GM19193 (cell line): ENCODE data around the gene SOX8.

Experiments
- POLR2A ChIP-seq: IDR thresholded peaks from 4 replicates; pipeline ENCODE4 v1.6.1; 2011; ENCODE audit not compliant: insufficient read depth, insufficient read length; ENCODE audit errors: extremely low read depth

SOX8 gene

DNA sequence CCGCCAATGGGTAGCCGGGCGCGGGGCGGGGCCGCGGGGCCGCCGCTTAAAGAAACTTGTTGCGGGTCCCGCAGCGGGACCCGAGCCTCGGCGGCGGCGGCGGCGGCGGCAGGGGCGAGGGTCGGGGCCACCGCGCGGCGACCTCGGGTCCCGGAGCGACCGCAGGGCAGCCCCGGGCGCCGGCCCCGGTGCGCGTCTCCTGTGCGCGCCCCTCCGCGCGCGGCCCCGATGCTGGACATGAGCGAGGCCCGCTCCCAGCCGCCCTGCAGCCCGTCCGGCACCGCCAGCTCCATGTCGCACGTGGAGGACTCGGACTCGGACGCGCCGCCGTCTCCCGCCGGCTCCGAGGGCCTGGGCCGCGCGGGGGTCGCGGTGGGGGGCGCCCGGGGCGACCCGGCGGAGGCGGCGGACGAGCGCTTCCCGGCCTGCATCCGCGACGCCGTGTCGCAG lies at the start of gene SOX8:
Gene SOX8 (plus strand): TSS at position 76 of the 450 bp plus-strand sequence. CDS start 153 bp downstream, at position 229.
- TF ChIP-seq POLR2A, result no peak

DNA sequence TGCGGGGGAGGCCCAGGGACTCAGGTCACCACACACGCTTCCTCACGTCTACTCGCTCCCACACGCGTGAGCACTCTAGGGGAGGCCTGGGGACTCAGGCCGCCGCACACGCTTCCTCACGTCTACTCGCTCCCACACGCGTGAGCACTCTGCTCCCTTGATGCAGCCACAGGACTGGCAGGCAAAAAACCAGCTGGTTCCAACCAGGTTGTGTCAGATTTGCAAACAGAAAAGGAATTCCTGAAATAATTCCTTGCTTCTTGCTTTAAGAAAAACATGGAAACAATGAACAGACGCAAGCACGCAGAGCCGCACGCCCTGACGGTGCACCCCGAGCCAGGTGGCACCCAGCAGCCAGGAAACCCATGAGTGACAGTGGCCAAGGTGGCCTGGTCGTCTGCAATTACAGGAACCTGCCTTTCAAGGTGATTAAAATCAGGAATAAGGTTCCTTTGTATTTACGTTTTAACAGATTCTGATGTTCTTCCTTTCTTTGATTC lies 48.7 kb upstream of the SOX8 start:
- no peak for TF ChIP-seq POLR2A

DNA sequence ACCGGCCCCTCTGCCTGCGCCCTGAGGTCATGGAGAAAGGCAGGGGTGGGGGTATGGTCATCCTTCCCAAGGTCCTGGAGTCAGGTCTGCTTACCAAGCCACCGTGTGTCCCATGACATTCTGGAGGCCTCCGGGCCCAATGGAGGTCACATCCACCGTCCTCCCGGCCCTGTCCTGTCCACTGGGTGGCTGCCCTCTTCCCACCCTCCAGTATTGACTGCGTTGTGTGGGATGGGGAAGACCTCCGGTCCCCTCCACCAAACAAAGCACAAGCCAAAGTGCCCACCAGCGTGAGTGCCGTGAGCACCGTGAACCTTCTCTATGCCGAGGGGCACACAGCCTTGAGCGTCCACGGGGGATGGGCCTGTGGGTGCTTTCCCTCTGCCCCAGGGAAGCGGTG lies 48.0 kb upstream of the SOX8 start:
- TF ChIP-seq POLR2A, result no peak

DNA sequence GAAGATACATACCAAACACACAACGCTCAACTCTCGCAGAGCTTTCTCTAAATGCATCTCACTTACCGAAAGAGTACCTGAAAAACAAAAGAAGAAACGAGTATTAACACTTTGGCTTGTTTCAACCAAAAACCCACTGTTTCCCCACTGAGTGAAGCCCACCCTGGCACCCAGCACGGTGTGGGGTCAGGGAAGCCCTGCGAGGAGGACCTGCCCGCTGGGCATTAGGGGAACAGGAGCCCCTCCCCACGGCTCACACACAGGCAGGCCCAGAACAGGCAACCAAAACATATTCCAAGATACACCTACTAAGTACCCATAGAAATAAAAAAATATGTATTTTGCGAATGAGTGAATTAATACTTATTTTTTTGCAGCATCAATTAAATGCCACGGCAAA lies 47.4 kb upstream of the SOX8 start:
- TF ChIP-seq POLR2A, result no peak

DNA sequence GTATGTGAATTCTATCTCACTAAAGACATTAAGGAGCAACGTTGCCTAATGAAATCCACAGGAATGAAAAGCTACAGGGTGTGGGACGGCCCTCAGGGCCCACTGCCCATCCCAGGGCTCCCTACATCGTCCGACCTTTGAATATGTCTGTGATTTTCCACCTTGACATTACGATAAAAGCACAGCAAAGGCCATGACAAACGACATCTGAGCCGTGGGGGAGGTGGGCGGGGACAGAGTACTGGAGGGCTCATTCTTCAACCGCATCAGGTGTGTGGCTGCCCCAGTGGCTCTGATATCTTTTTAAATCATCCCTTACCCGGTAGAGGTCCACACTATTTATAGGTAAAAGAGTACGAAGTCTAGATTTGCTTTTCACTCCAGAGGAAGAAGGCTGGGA lies 45.9 kb upstream of the SOX8 start:
- TF ChIP-seq POLR2A, result no peak

DNA sequence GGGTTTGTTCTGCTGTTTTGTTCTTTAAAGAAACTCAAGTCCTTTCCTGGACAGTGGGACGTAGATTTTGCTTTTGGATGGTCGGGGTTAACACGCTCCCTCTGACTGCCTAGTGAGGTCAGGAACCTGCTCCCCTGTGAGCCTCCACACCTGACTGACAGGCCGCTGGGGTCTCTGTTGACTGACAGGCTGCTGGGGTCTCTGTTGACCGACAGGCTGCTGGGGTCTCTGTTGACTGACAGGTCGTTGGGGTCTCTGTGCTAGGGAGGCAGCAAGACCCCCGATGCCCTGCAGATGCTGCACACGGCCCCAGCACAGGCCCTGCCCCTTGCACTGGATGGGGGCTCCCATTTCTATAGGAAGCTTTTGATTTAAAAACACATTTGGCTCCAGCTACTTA lies 44.3 kb upstream of the SOX8 start:
- TF ChIP-seq POLR2A, result no peak

DNA sequence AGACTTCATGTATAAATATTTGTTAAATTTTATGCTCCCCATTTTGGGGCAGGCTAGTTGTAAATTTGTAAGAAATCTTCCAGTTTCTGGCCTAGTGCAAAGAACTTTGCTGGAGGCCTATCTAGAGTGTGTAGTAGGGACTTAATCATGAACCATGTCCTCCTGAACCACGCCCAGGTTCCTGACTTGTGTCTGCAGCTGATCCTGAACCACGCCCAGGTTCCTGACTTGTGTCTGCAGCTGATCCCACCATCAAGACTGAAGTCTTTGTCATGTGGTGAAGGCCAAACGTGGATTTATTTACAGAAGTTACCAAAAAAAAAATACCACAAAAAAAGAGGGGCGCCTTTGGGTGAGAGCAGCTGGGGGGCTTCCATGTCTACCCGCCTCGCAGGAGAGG lies 43.8 kb upstream of the SOX8 start:
- no peak for TF ChIP-seq POLR2A

DNA sequence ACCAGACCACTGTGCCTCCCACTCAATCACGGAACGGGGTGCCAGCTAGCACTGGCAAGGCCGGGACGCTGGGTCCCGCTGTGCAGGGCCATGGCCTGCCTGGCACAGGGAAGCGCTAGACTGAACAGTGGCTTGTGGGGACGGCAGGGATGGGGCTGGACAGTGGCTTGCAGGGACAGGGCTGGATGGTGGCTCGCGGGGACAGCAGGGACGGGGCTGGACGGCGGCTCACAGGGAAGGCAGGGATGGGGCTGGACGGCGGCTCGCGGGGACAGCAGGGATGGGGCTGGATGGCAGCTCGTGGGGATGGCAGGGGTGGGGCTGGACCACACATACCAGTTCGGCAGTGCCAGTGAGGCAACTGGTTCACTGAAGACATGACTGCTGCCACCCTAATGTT lies 43.4 kb upstream of the SOX8 start:
- no peak for TF ChIP-seq POLR2A

DNA sequence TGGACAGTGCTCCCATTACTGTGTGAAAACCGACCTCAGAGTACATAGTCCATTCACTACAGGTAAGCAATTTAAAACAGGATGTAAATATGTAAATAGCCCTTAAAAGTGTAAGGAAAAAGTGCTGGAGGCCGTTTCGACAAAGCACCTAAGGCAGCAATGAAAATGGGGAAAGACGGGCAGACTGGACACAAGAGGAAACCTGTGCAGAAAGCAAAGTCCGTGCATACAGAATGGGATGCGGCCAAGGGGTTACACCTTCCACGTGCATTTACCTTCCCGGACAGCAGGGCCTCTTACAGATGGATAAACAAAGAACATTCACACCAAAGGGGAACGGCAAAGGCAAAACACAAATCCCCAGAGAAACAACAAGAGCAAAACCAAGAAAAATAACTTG lies 42.8 kb upstream of the SOX8 start:
- no peak for TF ChIP-seq POLR2A

DNA sequence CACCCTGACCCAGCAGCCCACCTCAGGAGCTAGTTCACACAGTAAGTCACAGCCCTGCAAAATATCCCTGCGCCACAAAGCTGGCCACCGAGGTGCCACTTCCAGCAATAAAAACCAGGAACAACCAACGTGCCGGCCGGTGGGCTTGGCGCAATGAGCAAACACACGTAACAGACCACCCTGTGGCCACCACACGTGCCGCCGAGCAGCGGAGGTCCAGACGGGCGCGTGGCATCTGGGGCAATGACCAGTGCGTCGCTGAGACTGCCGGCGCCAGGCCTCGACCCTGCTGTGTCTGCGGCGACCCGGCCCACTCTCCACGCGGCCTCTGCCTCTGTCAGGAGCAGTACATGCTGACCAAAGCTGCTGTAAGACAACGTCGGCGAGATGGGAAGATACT lies 42.3 kb upstream of the SOX8 start:
- no peak for TF ChIP-seq POLR2A

DNA sequence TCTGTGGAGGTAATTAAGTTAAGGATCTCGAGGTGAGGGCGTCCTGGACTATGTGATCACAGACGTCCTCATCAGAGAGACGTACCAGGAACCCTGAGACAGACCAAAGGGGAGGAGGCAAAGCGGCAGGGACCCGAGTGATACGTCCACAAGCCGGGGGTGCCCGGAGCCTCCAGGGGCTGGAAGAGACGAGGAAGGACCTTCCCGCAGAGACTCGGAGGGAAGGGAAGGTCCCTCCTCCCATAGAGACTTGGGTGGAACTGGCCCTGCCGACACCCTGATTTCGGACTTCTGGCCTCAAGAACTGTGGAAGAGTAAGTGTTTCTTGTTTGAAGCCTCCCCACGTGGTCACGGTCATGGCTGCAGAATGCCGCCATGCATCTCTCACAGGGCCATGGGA lies 41.6 kb upstream of the SOX8 start:
- TF ChIP-seq POLR2A, result no peak

DNA sequence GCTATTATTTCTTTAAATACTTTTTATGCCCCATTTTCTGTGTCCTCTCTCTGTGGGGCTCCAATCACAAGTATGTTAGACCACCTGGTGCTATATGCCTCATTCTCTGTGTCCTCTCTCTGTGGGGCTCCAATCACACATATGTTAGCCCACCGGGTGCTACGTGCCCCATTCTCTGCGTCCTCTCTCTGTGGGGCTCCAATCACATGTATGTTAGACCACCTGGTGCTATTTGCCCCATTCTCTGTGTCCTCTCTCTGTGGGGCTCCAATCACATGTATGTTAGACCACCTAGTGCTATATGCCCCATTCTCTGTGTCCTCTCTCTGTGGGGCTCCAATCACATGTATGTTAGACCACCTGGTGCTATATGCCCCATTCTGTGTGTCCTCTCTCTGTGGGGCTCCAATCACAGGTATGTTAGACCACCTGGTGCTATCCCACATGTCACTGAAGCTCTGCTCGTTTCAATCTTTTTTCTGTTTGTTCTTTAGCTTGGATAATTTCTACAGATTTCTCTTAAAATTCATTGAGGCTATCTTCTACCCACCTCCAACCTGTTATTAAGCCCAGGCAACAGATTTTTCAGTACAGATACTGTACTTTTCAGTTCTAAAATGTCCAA lies 39.0 kb upstream of the SOX8 start:
- no peak for TF ChIP-seq POLR2A

DNA sequence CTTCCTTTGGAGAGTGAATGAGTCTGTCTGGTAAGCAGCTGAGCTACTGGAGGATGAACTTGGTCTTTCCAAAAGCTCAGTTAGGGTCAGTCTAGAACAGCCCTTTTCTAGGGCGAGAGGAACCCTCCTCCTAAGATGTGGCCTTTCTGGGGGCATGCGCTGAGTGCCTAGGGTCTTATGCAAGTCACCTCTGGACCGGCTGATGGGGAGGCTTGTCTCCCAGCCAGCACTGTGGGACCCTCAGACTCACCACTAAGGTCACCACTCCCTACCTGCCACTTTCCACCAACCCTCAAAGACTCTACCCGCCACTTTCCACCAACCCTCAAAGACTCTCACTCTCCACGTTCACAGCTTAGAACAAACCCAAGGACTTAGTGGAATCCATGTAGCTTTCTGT lies 37.6 kb upstream of the SOX8 start:
- TF ChIP-seq POLR2A, result no peak

DNA sequence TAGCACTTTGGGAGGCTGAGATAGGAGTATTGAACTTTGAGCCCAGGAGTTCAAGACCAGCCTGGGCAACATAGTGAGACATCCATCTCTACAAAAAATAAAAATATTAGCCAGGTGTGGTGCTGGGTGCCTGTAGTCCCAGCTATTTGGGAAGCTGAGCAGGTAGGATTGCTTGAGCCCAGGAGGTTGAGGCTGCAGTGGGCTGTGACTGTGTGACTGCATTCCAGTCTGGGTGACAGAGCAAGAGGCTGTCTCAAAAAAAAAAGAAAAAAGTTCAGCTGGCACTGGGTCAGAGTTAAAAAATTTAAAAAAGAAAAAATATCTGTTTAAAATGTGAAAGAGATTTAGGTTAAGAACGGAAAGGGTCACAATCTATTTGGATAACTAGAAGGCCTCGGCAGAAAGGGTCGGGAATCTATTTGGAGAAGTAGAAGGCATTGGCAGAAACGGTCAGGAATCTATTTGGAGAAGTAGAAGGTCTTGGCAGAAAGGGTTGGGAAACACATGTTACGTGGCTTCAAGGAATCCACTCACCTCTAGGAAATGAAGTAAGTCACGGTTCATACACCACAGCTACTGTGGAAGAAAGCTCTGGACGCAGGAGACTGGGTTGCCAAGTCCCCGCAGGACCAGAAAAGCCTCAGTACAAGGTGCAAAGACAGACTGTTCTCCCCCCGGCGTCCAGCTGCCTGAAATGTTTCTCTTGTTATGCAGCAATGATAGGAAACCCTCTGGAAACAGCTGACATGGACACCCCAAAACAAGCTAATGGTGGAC lies 36.1 kb upstream of the SOX8 start:
- TF ChIP-seq POLR2A, result no peak

DNA sequence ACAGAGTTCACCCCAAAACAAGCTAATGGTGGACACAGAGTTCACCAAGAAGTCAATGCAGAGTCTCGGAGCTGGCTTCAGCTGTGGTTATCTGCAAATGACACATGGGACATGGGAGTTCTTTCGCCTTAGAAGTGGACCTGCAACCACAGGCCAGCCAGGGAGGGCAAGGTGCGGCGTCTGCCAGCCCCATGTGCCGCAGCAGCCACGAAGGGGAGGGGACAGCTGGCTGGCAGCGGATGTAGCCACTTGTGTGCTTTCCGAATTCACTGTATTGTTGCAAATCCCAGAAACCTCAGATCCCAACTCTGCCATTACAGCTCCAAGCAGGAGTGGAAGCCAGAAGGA lies 35.5 kb upstream of the SOX8 start:
- no peak for TF ChIP-seq POLR2A

DNA sequence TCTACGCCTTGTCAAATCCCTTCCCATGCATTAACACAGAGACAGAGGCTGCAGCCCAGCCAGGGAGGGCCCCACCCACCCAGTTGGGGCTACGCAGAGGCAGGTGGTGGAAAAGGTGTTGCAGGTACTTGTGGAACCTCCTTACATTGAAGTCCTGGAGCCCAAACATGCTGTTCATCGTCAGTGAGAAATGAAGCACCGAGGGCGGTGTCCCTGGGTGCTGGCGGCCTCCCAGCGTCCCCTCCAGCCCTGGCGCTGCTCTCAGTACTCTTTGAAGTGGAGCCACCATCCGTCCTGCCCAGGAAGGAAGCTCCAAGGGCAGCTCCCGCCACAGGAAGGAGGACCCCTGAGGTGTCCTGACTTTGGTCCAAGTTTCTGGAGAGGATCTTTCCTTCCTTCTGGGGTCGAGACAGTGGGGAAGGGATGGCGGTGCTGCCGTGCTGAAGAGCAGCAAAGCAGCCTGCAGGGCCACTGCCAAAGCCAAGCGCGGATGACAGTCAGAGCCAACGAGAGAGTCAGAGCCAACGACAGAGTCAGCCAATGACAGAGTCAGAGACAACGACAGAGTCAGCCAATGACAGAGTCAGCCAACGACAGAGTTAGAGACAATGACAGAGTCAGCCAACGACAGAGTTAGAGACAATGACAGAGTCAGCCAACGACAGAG lies 34.2 kb upstream of the SOX8 start:
- no peak for TF ChIP-seq POLR2A
